PC-9 (cell line): ENCODE data around the gene GAL3ST3.

Experiments used
- EZH2 ChIP-seq: fragments of 200-600 bp; sonication (generic); IDR thresholded peaks from 2 replicates; pipeline ENCODE4 v1.8.0; 2017; ENCODE audit warnings: antibody characterized with exemption, low read depth
- TF ChIP-seq, protein P1 (sequence below): fragments of 200-600 bp; sonication (generic); conservative IDR thresholded peaks from 2 replicates; pipeline ENCODE4 v1.6.1; 2017; ENCODE audit warnings: mixed run types, antibody characterized with exemption, mild to moderate bottlenecking, moderate library complexity

DNA sequence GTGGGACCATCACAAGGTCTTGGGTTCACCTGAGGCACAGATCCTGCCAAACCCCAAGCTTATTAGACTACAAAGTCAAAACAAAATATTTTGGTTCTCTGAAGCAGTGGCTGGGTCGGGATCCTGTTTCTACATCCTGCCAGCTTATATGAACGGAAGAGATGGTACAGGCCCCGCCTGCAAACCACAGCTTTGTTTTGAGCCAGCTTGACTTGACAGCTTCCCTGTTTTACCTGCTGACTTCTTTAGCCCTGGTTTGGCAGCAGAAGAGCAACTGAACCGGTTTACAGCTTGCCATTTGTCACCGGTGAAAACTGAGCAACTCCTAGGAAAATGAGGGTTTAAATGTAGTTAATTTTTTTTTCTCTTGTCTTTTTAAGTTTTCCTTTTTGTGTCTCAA is 32.5 kb upstream of the GAL3ST3 start:
- TF ChIP-seq, protein P1, sequence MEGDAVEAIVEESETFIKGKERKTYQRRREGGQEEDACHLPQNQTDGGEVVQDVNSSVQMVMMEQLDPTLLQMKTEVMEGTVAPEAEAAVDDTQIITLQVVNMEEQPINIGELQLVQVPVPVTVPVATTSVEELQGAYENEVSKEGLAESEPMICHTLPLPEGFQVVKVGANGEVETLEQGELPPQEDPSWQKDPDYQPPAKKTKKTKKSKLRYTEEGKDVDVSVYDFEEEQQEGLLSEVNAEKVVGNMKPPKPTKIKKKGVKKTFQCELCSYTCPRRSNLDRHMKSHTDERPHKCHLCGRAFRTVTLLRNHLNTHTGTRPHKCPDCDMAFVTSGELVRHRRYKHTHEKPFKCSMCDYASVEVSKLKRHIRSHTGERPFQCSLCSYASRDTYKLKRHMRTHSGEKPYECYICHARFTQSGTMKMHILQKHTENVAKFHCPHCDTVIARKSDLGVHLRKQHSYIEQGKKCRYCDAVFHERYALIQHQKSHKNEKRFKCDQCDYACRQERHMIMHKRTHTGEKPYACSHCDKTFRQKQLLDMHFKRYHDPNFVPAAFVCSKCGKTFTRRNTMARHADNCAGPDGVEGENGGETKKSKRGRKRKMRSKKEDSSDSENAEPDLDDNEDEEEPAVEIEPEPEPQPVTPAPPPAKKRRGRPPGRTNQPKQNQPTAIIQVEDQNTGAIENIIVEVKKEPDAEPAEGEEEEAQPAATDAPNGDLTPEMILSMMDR: no peak
- TF ChIP-seq EZH2: no peak
